HCT116 (cell line): ENCODE results near the gene RIBC2.

Source experiments
- POLR2AphosphoS5 ChIP-seq: IDR thresholded peaks from 2 replicates; pipeline ENCODE4 v1.6.1; 2011; ENCODE audit warnings: mild to moderate bottlenecking, low read depth, low read length, moderate library complexity
- SP1 ChIP-seq: IDR thresholded peaks from 2 replicates; pipeline ENCODE4 v1.6.1; 2012; ENCODE audit warnings: low read depth
- YY1 ChIP-seq: IDR thresholded peaks from 2 replicates; pipeline ENCODE4 v1.6.1; 2011; ENCODE audit warnings: low read length, low read depth, moderate library complexity, mild to moderate bottlenecking; ENCODE audit not compliant: insufficient replicate concordance; ENCODE audit errors: extremely low read depth
- TF ChIP-seq, protein P1 (sequence below), 3 experiments: fragments of 200-600 bp in 1 of 3; sonication (generic) in 1 of 3; IDR thresholded peaks in 2 of 3; conservative IDR thresholded peaks in 1 of 3; 2 replicates each; pipeline ENCODE4 v1.5.1; 2012 to 2017; ENCODE audit warnings: low read depth in 2 of 3, low read length in 2 of 3, antibody characterized with exemption in 1 of 3, borderline replicate concordance in 1 of 3, control low read depth in 1 of 3, mild to moderate bottlenecking in 1 of 3, mixed read lengths in 1 of 3, mixed run types in 1 of 3, moderate library complexity in 1 of 3; ENCODE audit not compliant: insufficient read depth in 1 of 3

DNA sequence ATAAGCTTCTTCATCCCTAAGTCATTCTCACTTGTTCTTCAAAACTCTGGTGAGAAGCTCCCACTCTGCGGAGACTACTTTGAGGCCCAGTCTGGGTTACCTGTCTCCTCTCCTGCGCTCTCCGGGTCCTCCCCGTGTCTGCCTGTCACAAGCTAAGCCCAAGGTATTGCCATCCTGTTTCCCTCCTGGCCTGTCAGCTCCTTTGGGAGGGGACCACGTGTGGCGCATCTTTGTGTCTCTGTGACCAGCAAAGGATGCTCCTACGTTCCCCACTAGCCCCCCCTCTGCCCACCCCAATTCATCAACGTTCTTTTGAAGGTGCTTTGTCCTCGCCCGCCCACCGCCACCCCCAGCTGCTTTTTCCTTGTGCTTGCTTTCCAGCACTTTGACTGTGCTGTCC, 57.4 kb downstream of the RIBC2 start:
- TF ChIP-seq, protein P1, sequence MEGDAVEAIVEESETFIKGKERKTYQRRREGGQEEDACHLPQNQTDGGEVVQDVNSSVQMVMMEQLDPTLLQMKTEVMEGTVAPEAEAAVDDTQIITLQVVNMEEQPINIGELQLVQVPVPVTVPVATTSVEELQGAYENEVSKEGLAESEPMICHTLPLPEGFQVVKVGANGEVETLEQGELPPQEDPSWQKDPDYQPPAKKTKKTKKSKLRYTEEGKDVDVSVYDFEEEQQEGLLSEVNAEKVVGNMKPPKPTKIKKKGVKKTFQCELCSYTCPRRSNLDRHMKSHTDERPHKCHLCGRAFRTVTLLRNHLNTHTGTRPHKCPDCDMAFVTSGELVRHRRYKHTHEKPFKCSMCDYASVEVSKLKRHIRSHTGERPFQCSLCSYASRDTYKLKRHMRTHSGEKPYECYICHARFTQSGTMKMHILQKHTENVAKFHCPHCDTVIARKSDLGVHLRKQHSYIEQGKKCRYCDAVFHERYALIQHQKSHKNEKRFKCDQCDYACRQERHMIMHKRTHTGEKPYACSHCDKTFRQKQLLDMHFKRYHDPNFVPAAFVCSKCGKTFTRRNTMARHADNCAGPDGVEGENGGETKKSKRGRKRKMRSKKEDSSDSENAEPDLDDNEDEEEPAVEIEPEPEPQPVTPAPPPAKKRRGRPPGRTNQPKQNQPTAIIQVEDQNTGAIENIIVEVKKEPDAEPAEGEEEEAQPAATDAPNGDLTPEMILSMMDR (IDR thresholded peaks at IDR 0.05 in 2 of 3, conservative IDR thresholded peaks at IDR 0.05 in 1 of 3; ENCODE audit: borderline replicate concordance in 1 of 3, insufficient read depth in 1 of 3, low read depth in 2 of 3, low read length in 2 of 3), result no peak
- TF ChIP-seq YY1 (no peak), POLR2AphosphoS5 (no peak), SP1 (no peak)
